ENCODE results near the gene USP49.

The USP49 gene

GRCh38 chr6:41805830-41806774 is 89.1 kb downstream of the USP49 start:
- DNase-seq = no peak

GRCh38 chr6:41801380-41801779 is 93.8 kb downstream of the USP49 start:
- DNase-seq = no peak

- DNase-seq = no peak
These were observed 95.6 kb downstream of the USP49 start for GRCh38 chr6:41799559-41799911.

DNA sequence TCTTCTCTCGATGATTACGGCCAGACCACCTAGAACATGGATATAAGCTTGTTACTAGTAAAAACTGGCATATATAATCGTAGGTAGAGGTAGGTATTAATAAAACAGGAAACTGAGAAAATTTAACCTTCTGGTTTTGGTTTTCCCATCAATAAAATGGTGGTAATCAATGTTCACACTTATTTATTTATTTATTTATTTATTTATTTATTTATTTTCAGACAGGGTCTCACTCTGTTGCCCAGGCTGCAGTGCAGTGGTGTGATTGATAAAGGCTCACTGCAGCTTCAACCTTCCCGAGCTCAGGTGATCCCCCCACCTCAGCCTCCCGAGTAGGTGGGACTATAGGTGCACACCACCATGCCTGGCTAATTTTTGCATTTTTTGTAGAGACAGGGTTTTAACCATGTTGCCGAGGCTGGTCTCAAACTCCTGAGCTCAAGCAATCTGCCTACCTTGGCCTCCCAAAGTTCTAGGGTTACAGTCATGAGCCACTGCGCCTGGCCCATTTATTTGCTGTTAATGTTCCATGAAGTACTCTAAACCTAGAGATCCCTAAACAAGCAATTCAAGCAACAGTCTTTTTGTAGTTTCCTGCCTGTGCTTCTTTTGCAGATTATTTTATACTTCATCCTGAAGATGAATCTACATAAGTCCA is 96.1 kb downstream of the USP49 start:
- no peak for DNase-seq

- DNase-seq = no peak
These were observed 98.7 kb downstream of the USP49 start for GRCh38 chr6:41796474-41796873.

DNA sequence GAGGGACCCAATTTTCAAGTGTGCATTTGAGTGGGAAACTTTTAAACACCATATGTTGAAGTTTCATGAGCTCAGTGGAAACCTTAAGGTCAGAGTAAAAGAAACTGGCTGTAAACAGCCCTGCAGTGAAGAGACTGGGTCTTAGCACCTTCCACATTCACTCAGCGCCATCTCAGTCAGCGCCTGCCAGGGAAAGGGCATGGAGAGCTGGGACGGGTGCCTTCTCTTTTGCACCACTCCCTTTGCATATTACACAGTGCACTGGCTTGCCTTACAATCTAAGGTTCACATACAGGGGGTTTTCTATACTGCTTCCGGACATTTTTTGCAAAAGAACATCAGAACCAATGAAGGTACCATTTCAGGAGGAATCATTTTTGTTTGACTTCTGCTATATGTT is 103.2 kb downstream of the USP49 start:
- no peak for DNase-seq

GRCh38 chr6:41791305-41791704 is 103.9 kb downstream of the USP49 start:
- DNase-seq = no peak

DNA sequence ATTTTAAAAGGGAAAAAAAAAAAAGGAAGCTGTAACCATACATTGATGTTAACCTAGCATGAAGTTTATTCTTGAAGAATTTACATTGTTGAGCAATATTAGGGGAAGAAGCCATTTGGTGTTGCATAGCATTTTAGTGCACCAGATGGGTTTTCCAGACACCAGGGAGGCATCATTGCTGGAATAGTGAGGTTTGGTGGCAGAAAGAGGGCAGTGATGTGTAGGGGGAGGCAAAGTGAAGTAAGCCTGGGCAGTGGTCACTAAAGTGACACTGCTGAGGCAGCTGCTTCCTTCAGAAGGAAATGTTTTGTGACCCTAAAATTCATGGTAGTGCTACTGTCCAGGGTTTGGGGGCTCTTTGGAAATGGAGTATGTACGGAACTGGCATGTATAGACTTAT is 105.1 kb downstream of the USP49 start:
- DNase-seq = peak; percentile 6

- no peak for DNase-seq
These were observed 105.8 kb downstream of the USP49 start for GRCh38 chr6:41789390-41789724.

DNA sequence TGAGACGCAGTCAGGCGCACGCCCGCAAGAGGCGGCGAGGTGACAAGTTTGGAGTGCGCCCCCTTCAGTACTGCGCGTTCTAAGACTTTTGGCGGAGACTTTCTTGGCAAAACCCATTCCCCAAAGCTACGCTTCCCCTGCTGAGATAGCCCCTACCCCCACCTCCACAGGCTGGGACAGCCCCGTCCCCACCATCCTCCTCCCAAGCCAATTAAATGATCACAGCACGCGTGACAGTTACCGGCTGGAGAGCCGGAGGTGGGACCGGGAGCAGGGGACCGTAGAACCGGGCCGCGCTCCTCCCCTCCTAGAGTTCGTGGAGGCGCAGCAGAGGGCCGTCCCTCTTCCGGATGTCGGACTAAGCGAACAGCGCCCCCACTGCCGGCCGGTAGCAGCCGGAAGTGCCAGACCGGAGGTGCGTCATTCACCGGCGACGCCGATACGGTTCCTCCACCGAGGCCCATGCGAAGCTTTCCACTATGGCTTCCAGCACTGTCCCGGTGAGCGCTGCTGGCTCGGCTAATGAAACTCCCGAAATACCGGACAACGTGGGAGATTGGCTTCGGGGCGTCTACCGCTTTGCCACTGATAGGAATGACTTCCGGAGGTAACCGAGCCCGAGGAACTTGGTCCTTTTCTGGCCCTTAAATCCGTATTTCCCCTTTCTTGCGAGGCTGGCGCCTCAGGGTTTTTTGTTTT is 107.8 kb downstream of the USP49 start, which contains the start of gene TOMM6:
Gene TOMM6 (plus strand): TSS at position 476 of the 699 bp plus-strand sequence. CDS start 4 bp downstream, at position 480.
- DNase-seq = peak; percentile 71

DNA sequence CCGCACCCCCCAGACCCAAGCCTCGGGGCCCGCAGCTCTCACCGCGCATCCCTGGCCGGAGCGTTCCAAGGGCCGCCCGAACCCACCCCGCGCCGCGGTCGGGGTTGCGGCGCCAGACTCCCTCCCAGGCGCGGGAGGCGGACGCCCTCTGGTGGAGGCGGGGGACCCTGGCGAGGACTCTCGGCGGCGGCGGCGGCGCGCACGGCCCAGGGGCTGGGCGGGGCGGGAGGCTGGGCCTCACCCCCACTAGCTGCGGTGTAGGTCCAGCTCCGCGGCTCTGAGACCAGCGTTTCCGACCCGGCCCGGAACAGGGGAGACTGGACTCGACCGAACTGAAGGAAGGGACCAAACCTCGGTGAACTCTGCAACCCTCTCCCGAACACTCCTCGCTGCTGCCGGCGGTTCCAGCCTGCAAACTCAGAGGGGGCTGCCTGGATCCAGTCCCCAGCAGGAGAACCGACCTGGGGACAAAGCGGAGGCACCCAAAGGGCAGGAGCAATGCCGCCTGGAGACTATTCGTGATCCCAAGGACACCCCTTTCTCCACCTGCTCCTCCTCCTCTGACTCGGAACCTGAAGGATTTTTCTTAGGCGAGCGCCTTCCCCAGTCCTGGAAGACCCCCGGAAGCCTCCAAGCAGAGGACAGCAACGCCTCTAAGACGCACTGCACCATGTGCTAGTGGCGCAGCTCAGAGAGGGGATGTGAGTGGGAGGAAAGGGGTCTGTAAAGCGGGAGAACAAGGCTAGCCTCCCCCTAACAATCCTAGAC is 108.5 kb downstream of the USP49 start:
- no peak for DNase-seq

DNA sequence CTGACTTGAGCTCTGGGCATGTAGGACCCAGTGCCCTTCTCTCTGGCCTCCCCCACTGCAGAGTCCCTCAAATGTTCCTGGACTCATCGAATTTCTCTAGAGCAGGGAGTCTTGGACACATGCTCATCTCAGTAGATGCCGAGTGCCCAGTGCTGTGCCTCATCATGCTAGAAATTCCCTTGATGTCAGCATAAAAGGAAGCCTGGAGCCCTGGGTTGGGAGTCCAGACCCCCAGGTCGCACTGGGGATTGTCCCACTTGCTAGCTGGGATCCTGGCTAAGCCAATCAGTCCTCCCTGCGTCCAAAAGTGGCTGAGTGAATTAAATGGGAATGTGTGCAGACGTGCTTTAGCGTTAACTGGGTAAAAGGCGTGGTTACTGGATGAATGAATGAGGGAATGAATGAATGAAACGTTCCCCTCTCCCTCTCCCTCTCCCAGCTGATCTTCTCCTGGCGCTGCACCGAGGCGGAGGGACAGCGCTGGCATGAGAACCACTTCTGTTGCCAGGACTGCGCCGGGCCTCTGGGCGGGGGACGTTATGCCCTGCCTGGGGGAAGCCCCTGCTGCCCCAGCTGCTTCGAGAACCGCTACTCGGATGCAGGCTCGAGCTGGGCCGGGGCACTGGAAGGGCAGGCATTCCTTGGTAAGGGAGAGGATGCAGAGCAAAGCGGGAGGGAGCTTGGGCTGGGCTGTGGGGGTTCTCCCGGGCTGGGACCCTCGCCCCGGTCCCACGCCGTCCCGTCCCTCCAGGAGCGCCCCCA is 109.3 kb downstream of the USP49 start:
- DNase-seq = no peak

- no peak for DNase-seq
These were observed 109.9 kb downstream of the USP49 start for GRCh38 chr6:41785254-41785653.

DNA sequence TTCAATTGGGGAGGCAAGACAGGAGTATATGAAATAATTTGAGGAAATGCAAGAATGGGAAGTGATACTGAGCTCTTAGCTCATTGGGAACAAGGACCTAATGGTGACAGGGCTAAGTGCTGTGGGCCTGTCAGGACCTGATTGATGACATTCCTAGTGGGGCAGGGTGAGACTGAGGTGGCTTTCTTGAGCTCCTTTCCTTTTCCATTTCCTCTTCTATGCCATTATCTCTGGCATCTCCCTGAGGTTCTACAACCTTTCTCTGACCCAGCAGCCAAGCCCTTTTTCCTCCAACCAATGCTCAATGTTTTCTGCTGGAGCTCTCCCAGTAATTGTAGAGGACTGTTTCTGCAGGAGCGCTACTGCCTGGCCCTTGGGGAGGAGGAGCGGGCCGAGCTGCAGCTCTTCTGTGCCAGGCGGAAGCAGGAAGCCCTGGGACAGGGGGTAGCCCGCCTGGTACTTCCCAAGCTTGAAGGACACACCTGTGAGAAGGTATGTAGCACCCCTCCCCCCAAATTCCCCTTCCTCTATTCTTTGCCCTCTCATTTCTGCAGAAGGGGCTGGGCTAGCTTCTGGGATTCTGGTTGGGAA is 110.5 kb downstream of the USP49 start:
- no peak for DNase-seq

- no peak for DNase-seq
These were observed 111.9 kb downstream of the USP49 start for GRCh38 chr6:41783106-41783780.

DNA sequence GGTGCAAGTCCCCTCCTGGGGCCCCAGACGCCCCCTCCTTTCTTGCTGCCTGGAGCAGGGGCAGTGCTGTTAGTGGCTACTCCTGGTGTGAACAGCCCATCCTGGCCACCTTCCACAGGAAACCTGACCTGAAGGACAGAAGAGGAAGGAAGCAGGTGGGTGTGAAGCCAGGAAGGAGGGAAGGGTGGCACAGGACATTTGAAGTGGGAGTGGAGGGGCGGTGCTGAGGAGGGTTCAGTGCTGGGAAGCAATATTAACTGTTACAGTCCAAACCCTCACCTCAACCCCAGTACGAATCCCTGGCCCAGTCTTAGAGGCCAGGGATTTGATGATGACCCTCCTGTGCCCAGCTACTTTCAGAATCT is 113.8 kb downstream of the USP49 start:
- no peak for DNase-seq

DNA sequence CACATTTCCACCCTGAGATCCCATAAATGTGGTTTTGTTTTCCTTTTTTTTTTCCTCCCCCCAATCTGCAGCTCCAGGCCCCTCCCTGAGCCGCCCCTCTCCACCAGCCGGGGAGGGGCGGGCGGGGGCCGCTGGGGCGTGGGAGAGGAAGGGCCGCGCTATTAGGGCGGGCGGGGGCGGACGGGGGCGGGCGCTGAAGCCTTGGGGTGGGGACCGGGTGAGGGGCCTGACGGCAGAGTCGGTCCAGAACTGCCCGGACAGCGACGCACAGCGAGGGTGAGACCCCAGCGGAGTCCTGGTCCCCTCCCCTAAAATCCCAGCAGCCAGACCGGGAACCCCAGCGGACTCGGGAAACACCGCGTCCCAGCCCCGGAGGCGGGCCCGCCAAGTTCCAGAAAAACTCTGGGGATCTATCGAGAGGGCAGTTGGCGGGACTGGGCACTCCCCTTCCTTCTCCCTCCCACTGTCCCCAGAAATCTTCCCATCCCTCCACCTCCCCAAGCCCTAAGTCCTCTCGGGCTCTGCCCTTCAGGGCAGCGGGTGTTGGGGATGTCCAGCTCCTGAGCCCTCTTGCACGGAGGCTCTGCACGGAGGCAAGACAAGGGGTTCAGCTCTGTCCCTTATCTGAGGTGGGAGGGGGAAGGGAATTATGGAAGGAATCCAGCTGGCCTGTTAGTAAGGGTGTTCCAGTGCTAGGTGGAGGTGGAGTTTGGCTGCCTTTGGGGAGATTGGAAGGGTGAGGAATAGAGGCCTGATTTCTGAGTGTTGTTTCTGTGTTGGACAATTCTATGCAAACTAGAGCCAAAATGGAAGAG is 114.4 kb downstream of the USP49 start, which contains the start of gene PRICKLE4:
Gene PRICKLE4 (plus strand): TSS at position 232 of the 815 bp plus-strand sequence. CDS start 2,692 bp downstream, outside the sequence.
- no peak for DNase-seq

DNA sequence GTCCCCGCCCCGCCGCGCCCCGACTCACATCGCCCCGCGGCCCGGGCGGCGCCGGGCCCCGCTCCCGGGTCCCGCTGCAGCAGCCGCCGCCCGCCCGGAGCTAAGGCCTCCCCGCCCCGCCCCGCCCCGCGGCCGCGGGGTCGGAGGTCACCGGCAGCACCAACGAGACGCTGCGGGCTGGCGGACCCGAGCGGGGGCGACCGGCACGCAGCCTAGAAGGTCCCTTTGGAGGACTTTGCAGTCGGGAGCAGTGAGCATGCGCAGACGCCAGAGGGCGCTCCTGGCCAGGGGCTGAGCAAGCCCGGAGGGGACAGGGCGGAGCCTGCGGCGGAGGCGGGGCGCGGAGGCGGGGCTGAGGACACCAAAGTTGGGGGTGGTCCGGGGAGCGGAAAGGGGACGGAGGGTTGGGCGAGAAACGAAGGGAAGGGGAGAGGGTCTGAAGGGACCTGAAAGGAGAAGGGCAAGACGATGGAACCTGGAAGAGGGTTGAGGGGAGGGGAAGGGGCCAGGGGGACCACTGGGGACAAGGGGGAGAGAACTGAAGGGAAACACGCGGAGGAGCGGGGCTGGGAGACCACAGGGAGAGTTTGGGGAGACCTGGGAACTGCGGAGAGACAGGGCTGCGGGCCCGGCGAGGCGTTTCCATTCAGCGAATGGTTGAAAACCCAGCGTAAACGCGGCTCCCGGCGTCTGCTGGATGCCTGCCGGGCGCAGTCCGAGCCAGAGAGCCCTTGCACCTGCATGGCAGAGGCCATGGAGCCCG is 115.2 kb downstream of the USP49 start, which contains the start of gene FRS3:
Gene FRS3 (minus strand): TSS at position 113 of the 763 bp plus-strand sequence. CDS start 2,913 bp downstream, outside the sequence.
- peak; percentile 13 for DNase-seq

- DNase-seq = no peak
These were observed 115.8 kb downstream of the USP49 start for GRCh38 chr6:41779336-41779735.
